GM21423 (cell line): ENCODE measurements around the gene FBLN2.
"Not testable (repeated sequence)": the region's sequence is repeated elsewhere in the genome, so short reads cannot be mapped to it uniquely, and the experiment has no call there.

Source experiments
- ATAC-seq: cut with Tn5 transposase; IDR thresholded peaks from one replicate; pipeline ENCODE4 v1.9.1; 2021; ENCODE audit warnings: mild to moderate bottlenecking, moderate library complexity; ENCODE audit not compliant: unreplicated experiment

The FBLN2 gene

GRCh38 chr3:13548696-13549622 is at the start of gene FBLN2:
Gene FBLN2 (plus strand): TSS chr3:13549125. CDS start chr3:13570356, 21,231 bp downstream.
- no peak for ATAC-seq

DNA sequence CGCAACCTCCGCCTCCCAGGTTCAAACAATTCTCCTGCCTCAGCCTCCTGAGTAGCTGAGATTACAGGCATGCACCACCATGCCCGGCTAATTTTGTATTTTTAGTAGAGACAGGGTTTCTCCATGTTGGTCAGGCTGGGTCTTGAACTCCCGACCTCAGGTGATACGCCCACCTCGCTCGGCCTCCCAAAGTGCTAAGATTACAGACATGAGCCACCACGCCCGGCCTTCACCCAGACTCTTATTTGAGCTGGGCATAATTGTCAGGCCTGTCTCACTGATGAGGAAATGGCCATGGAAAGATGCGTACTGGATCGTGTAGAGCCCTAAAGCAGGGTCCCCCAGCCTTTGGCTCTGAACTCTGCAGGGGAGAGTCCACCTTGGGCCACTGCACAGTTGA is 49.7 kb upstream of the FBLN2 start:
- ATAC-seq = not testable (repeated sequence)

GRCh38 chr3:13500133-13500885 is 48.6 kb upstream of the FBLN2 start:
- no peak for ATAC-seq

DNA sequence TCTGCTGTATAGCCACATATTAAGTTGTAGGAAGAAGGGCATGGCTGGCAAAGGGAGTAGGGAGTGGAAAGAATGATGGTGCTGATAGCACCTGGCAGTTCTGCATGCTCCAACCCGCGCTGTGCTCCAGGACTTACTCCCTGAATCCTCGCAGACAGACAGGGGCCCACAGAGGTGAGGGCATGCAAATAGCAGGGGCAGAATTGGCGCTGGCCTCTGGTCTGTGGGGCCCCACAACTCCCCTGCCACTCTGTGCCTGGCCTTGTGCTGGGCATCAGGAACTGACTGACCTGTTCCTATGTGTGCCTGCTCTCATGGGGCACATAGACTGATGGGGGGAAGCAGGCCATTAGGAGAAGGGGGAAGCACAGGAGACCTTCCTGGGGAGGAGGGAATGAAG is 47.9 kb upstream of the FBLN2 start:
- ATAC-seq = no peak

- no peak for ATAC-seq
Observed at GRCh38 chr3:13501521-13501920, 47.4 kb upstream of the FBLN2 start.

DNA sequence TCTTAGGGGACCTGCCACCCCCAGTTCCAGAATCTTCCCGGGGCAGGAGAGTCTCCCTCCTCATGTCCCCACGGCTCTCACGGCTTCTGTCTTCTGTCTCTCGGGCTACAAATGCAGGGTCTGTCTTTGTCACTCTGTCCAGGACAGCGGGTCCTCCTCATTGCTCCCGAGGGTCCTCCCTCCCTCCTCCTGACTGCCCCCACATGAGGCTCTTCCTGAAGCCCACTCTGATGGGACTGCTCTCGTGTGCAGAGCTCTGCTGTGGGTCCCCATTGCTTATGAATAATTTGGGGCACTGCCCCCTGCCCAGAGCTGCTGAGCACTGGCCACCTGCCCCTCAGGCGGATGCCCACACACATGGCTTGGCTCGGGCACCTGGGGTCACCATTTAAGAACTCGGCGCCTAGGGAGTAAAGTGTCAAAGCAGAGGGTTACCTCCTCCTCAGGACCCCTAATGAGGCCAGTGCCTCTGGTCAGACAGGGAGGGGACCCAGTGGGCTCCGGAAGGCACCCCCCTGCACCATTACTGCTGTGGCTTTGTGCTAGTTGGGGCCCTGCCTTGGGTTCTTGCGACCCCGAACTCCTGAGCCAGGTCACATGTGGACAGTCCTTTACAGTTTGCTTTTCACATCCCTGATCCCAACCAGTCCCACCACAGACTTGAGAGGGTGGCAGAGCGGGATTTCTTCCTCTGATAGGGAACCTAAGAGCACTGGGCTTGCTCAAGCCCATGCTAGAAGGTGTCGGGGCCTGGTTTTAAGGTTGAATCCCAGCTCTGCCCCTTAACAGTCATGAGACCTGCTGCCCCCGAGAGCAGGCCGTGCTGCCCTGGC is 46.8 kb upstream of the FBLN2 start:
- no peak for ATAC-seq

DNA sequence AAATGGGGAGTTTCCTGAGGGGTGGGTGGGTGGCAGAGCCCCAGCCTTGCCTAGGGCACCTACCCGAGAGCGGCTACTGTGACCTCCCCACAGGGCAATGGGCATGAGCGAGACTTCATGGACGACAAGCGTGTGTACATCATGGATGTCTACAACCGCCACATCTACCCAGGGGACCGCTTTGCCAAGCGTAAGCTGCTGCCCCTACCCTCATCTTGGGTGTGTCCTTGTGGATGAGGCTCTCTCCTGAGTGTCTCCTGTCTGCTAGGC is 46.2 kb upstream of the FBLN2 start:
- ATAC-seq = no peak

DNA sequence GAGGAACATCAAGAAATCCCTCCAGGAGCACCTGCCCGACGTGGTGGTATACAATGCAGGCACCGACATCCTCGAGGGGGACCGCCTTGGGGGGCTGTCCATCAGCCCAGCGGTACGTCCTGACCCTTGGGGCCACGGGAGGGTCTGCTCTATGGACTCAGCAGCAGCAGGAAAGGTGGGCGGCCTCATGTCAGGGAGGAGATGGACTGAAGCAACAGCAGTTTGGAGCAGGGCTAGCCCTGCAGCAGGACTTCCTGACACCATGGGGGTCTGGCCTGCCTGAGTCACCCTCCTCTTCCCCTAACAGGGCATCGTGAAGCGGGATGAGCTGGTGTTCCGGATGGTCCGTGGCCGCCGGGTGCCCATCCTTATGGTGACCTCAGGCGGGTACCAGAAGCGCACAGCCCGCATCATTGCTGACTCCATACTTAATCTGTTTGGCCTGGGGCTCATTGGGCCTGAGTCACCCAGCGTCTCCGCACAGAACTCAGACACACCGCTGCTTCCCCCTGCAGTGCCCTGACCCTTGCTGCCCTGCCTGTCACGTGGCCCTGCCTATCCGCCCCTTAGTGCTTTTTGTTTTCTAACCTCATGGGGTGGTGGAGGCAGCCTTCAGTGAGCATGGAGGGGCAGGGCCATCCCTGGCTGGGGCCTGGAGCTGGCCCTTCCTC is 44.6 kb upstream of the FBLN2 start:
- ATAC-seq = no peak

DNA sequence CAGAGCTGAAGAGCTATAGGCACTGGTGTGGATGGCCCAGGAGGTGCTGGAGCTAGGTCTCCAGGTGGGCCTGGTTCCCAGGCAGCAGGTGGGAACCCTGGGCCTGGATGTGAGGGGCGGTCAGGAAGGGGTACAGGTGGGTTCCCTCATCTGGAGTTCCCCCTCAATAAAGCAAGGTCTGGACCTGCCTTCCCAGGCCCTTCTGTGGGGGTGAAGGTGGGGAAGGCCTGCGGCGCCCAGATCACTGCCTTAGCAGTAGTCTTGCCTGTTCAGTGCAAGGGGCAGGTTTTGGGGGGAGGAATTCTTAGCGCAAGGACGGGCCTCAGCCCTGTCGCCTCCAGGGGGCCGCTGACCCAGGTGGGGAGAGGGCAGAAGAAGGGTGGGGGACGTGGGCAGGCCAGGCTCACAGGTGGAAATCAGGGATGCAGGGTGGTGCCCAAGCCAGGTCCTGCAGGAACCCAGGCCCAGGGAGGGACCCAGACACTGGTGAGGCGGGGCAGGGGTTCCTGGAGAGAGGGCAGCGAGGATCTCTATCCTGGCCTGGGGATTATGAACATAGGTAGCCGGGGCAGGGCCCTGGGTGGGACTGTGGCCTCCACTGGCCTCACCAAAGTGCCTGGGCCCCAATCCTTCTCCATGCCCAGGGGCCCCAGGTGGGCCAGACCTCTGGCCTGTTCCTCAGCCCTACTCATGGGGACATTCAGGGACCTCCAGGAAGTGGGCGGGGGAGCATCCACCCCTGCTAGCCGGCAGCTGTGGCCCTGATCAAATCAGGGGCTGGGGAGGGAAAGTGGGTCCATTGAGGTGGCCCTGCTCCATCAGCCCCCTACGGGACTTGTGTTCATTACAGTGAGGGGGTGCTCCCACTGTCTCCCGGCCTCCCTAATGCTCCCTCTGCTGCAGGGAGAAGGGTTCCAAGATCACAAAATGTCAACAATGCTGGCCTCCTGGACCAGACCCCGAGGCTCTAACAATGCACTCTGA is 43.5 kb upstream of the FBLN2 start:
- no peak for ATAC-seq

GRCh38 chr3:13506239-13506638 is 42.7 kb upstream of the FBLN2 start:
- no peak for ATAC-seq

DNA sequence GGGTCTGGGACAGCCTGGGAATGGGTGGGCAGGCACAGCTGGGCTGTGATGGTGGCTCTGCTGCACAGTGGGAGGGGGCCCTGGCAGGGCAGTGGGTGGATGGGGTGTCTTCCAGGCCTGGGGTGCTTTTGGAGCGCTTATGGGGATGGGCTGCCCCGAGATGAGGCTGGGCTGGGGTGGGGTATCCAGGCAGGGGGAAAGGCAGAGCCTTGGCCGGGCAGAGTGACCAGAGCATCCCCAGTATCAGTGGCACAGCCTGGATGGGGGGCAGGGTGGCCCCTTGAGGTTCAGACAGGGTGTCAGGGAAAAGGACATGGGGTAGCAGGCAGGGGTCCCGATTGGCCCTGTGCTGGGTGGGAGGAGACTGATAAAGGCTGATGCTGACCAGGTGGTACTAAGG is 42.2 kb upstream of the FBLN2 start:
- no peak for ATAC-seq

- ATAC-seq = no peak
Observed at GRCh38 chr3:13507247-13507569, 41.7 kb upstream of the FBLN2 start.

- ATAC-seq = no peak
Observed at GRCh38 chr3:13507570-13508339, 41.2 kb upstream of the FBLN2 start.

DNA sequence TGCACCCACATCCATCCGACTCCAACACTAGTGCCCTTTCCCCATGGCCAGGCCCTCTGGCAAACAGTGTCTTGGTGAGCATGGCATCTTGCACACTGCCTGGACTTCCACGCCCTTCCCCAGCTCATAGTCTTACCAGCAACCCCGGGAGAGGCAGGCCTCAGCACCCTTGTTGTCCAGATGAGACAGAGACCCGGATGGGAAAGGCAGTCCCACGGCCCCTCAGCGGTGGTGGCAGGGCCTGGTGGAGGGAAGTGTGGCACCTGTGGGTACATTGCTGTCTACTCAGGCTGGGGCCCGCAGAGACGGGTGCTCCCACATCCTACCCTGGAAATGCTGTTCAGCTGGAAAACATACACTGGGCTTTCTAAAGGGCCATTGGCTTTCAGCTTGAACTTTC is 40.4 kb upstream of the FBLN2 start:
- no peak for ATAC-seq

GRCh38 chr3:13509059-13509815 is 39.7 kb upstream of the FBLN2 start:
- ATAC-seq = no peak

- ATAC-seq = no peak
Observed at GRCh38 chr3:13509816-13510192, 39.1 kb upstream of the FBLN2 start.

DNA sequence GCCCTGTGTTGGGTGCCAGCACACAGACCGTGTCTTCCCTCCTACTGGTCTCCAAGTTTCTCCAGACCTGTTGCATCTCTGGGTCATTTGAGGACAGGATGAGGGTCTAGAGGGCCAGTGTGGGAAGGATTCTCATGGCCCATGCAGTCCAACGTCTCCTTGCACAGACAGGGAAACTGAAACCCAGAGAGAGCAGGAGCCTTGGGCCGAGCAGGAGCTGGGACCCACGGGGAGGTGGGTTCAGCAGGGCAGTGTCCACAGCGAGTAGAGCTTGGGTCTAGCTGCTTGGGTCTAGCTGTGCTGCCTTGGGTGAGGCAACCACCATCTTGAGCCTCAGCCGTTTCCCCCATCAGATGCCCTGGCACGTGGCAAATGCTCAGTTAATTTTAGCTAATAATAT is 36.5 kb upstream of the FBLN2 start:
- no peak for ATAC-seq
